Kidney epithelial cell (primary cell): ENCODE data around the gene FANCC. TPM values are rescaled to one million over a fixed set of nuclear protein-coding genes. Genes with fewer than 3 reads are reported as not detected.

Source experiments
- DNase-seq: peaks from one replicate; pipeline ENCODE4 v3.0.0-alpha.2; 2010; ENCODE audit warnings: low read depth
- H3K27me3 ChIP-seq: 2 replicates; pipeline ENCODE4 v1.6.0; 2011; ENCODE audit warnings: low read length; ENCODE audit not compliant: control insufficient read depth, insufficient read depth
- H3K36me3 ChIP-seq: 2 replicates; pipeline ENCODE4 v1.5.1; 2011; ENCODE audit warnings: low read length; ENCODE audit not compliant: control insufficient read depth, insufficient read depth
- H3K4me3 ChIP-seq: 2 replicates; pipeline ENCODE4 v1.5.1; 2011; ENCODE audit warnings: low read depth, mild to moderate bottlenecking, control low read depth, low read length
- total RNA-seq: library from RNA; depleted of rRNA; stranded (reverse); fragments of >200 nt; gene quantifications from 2 replicates; pipeline ENCODE4 v1.2.3, GENCODE V29; 2015
- TF ChIP-seq, protein P1 (sequence below): IDR thresholded peaks from 2 replicates; pipeline ENCODE4 v1.5.1; 2011; ENCODE audit warnings: mild to moderate bottlenecking, moderate library complexity, low read length, control low read depth, inconsistent platforms; ENCODE audit not compliant: insufficient read depth, poor library complexity, severe bottlenecking

The FANCC gene
- total RNA-seq, 1 donor from 2014 or later, result 6.1 TPM

DNA sequence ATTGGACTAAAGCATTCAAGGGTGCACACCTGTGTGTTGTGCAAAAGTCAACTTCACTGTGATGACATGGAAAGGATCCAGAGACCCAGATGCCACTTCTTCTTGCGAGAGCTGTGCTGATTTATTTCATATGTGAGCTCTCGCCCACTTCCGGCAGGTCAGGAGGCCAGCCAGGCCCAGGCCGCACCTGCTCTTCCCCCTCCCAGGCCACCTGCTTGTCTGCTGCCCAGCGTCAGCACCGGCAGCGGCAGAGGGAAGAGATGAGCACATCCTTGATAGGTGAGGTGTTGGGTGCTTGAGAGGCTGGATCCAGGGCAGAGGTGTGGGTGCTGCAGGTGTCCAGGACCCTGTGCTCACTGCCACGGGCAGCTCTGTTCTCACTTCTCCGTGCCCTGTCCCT is 242.9 kb downstream of the FANCC start:
- peaks cover 1% of the 10 kb centered on the region for H3K36me3 ChIP-seq
- no peaks in the 10 kb centered on the region for H3K27me3 ChIP-seq
- TF ChIP-seq, protein P1, sequence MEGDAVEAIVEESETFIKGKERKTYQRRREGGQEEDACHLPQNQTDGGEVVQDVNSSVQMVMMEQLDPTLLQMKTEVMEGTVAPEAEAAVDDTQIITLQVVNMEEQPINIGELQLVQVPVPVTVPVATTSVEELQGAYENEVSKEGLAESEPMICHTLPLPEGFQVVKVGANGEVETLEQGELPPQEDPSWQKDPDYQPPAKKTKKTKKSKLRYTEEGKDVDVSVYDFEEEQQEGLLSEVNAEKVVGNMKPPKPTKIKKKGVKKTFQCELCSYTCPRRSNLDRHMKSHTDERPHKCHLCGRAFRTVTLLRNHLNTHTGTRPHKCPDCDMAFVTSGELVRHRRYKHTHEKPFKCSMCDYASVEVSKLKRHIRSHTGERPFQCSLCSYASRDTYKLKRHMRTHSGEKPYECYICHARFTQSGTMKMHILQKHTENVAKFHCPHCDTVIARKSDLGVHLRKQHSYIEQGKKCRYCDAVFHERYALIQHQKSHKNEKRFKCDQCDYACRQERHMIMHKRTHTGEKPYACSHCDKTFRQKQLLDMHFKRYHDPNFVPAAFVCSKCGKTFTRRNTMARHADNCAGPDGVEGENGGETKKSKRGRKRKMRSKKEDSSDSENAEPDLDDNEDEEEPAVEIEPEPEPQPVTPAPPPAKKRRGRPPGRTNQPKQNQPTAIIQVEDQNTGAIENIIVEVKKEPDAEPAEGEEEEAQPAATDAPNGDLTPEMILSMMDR, result no peak
- H3K4me3 ChIP-seq, result no peak overlapping the region
- no peak for DNase-seq

- no peak for DNase-seq
- Histone ChIP-seq H3K36me3 (peaks cover 1% of the 10 kb centered on the region), H3K27me3 (no peaks in the 10 kb centered on the region), H3K4me3 (no peak overlapping the region)
- TF ChIP-seq, protein P1, result no peak
Measured at GRCh38 chr9:95073918-95074317, 243.6 kb downstream of the FANCC start.

DNA sequence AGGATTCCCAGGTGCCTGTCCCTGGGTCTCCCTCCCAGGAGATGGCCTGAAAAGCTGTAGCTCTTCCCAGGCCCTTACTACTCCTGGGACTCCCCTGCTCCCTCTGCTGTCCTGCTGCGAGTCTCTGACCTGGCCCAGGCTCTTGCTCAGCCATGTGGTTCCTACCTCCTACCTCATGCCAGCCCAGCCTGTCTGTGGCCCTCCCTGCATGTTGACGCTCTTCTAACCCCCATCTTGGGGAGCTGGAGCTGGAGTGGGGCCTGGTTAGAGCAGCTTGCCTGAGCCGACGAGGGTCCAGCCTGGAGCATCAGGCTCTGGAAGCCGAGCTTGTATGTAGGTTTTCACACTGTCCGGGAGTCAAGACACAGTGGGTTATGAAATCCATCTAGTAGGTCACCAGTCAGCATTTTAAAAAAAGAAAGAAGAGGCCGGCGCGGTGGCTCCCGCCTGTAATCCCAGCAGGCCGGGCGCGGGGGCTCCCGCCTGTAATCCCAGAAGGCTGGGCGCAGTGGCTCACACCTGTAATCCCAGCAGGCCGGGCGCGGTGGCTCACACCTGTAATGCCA is 244.4 kb downstream of the FANCC start:
- no peak for DNase-seq
- Histone ChIP-seq H3K27me3 (no peaks in the 10 kb centered on the region), H3K4me3 (no peak overlapping the region), H3K36me3 (peaks cover 1% of the 10 kb centered on the region)
- TF ChIP-seq, protein P1, result peak; percentile 25

DNA sequence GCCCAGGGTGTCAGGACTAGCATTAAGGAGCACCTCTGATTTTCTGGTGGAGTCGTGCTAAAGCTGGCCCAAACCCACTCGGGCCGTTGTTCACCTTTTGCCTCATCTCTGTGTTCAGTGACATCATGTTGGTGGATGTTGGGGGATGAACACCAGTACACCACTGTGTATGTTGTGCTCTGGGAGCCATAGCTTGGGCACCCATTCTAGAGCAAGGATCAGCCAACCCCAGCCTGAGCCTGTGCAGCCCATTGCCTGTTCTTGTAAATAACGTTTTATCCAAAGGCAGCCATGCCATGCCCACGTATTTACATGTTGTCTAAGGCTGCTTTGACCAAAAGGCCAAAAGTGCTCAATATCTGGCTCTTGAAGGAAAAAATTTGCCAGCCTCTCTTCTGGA is 245.6 kb downstream of the FANCC start:
- Histone ChIP-seq H3K27me3 (no peaks in the 10 kb centered on the region), H3K36me3 (peaks cover 1% of the 10 kb centered on the region), H3K4me3 (no peak overlapping the region)
- no peak for DNase-seq
- TF ChIP-seq, protein P1, result no peak

GRCh38 chr9:95071450-95071849 is 246.1 kb downstream of the FANCC start:
- DNase-seq, result no peak
- TF ChIP-seq, protein P1, result no peak
- H3K27me3 ChIP-seq, result no peaks in the 10 kb centered on the region
- H3K36me3 ChIP-seq, result peaks cover 1% of the 10 kb centered on the region
- no peak overlapping the region for H3K4me3 ChIP-seq

GRCh38 chr9:95070549-95071021 is 246.9 kb downstream of the FANCC start:
- TF ChIP-seq, protein P1, result no peak
- Histone ChIP-seq H3K27me3 (no peaks in the 10 kb centered on the region), H3K4me3 (no peak overlapping the region), H3K36me3 (peaks cover 1% of the 10 kb centered on the region)
- DNase-seq, result no peak
